Esophagus muscularis mucosa (tissue), 4 donors: ENCODE measurements around the gene CALHM5. TPM values are rescaled to one million over a fixed set of nuclear protein-coding genes. Genes with fewer than 3 reads are reported as not detected.

Experiments used
- DNase-seq: peaks from one replicate; pipeline ENCODE4 v3.0.0-alpha.2; 2017; ENCODE audit errors: extremely low spot score
- H3K27ac ChIP-seq, 4 donors: fragments of 200-600 bp; sonication (generic); replicated peaks in 1 of 4; 1 replicate in 3 of 4; 2 replicates in 1 of 4; pipeline ENCODE4 v1.5.1; 2016 to 2019; ENCODE audit warnings: mild to moderate bottlenecking in 1 of 4
- H3K27me3 ChIP-seq, 4 donors: fragments of 200-600 bp; sonication (generic); one replicate each; pipeline versions ENCODE4 v1.5.1 to v1.6.0; 2016 to 2019
- H3K36me3 ChIP-seq, 4 donors: fragments of 200-600 bp; sonication (generic); one replicate each; pipeline ENCODE4 v1.5.1; 2016 to 2019
- H3K4me1 ChIP-seq, 4 donors: fragments of 200-600 bp; sonication (generic); one replicate each; pipeline ENCODE4 v1.5.1; 2016 to 2019
- H3K4me3 ChIP-seq, 4 donors: fragments of 200-600 bp; sonication (generic); 1 replicate in 2 of 4; 2 replicates in 2 of 4; pipeline ENCODE4 v1.5.1; 2016 to 2019; ENCODE audit warnings: mild to moderate bottlenecking in 4 of 4, moderate library complexity in 1 of 4
- H3K9me3 ChIP-seq, 4 donors: fragments of 200-600 bp; sonication (generic); 1 replicate in 3 of 4; 2 replicates in 1 of 4; pipeline ENCODE4 v1.5.1; 2016 to 2019
- CTCF ChIP-seq, 3 experiments: fragments of 200-600 bp in 2 of 3; fragments of 450-650 bp in 1 of 3; sonication (generic) in 2 of 3; IDR thresholded peaks; one replicate each; pipeline ENCODE4 v1.5.1; 2017 to 2019; ENCODE audit warnings: antibody characterized with exemption in 3 of 3, mild to moderate bottlenecking in 2 of 3, moderate library complexity in 1 of 3
- EP300 ChIP-seq: sonication (generic); formaldehyde crosslinking; IDR thresholded peaks from one replicate; pipeline ENCODE4 v1.6.1; 2017; ENCODE audit warnings: antibody characterized with exemption
- POLR2A ChIP-seq: fragments of 450-650 bp; IDR thresholded peaks from one replicate; pipeline ENCODE4 v1.6.1; 2017; ENCODE audit warnings: antibody characterized with exemption, moderate library complexity, mild to moderate bottlenecking, low read depth
- POLR2AphosphoS5 ChIP-seq, 2 donors: sonication (generic); formaldehyde crosslinking; IDR thresholded peaks; one replicate each; pipeline ENCODE4 v1.6.1; 2017; ENCODE audit warnings: antibody characterized with exemption in 2 of 2
- WGBS: methylation state at CpG from one replicate; pipeline ENCODE4 v1.1.5; 2018; 5-methylcytosine and 5-hydroxymethylcytosine counted together
- intact Hi-C: fragments of 100-400 bp; cut with DNase I; formaldehyde crosslinking; loops from one replicate; pipeline ENCODE4 v1.15.1; 2023
- total RNA-seq, 4 donors: library from RNA; depleted of rRNA; stranded (reverse); fragments of >200 nt; gene quantifications; one replicate each; pipeline versions ENCODE4 v1.1.0 to v1.2.1, GENCODE V29; 2016

CALHM5 gene
- total RNA-seq, 4 donors from 2014 or later: 2.0 to 4.2 (median 3.3) TPM

- WGBS: 86% methylated on average over 12 of the region's 12 CpGs
- intact Hi-C loops: loop anchor here (1.0 kb wide), 1 partner anchor 245 kb away; no protein-coding TSS in a partner anchor
- no peak for DNase-seq
Measured at GRCh38 chr6:116531675-116532570, 20.5 kb downstream of the CALHM5 start.

DNA sequence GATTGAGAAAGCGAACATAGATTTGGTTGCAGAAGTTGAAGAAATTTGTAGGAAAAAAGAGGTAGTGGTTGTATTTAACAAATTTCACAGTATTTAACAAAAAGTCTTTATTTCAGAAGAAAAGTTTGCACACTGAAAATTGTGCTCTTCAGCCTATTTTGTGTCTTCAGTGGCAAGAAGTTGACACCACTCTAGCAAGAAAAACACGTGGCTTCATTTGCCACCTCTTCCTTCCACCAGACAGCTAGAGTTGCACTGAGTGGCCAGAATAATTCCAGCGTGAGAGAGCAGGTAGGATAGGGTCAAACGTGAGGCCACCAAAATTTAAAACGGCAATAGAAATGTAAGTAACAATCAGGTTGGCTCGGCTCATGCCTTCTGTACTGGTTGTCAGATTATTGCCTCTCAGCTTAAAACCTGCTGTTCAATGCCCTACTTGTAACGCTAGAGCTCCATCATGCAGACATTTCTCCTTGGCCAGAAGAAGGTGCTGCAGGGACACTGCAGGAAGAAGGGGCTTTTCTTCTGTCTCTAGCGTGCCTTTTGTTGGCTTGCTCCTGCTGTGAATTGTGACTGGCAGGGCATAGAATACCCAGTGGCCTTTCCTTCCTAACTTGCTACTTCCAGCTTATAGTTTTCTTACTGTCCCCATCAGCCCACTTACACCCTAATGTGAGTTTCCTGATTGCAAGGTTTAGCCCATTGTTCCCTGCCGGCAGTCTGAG lies 22.0 kb downstream of the CALHM5 start:
- H3K9me3 ChIP-seq: no peaks in the 10 kb centered on the region

More at GRCh38 chr6:116531675-116532570, 20.5 kb downstream of the CALHM5 start:
- Histone ChIP-seq H3K27ac (no peak overlapping the region), H3K36me3 (no peaks in the 10 kb centered on the region), H3K4me3 (no peak overlapping the region), H3K4me1 (no peaks in the 10 kb centered on the region), H3K27me3 (peaks cover 0 to 7% (median 0%) of the 10 kb centered on the region in 4 donors), H3K9me3 (no peaks in the 10 kb centered on the region)
- no peak for TF ChIP-seq POLR2AphosphoS5 (IDR thresholded peaks at IDR 0.05)
- TF ChIP-seq CTCF (IDR thresholded peaks at IDR 0.05): peak; percentile 77 to 81 (median 81)

DNA sequence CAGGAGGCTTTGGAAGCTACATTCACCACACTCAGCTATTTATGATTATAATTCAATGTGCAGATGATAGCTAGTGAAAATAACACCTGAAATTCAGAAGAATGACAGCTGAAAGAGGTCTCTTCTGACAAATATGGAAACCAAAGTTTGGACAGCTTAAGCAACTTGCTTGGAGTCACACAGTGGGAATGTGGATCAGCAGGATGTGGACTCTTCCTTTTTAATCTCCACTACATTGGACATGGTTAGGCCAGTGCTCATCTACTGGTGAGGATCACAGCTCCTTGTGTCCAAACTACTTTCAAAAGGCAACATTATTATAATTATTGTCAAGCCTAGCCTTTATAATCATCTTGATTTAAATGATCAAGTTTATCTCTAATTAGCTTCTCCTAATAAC lies 23.7 kb downstream of the CALHM5 start:
- DNase-seq: no peak
- H3K9me3 ChIP-seq: no peaks in the 10 kb centered on the region
- no peak for TF ChIP-seq CTCF (IDR thresholded peaks at IDR 0.05)
- no peak for TF ChIP-seq POLR2AphosphoS5 (IDR thresholded peaks at IDR 0.05)
- TF ChIP-seq POLR2A: no peak
- TF ChIP-seq EP300: no peak
- intact Hi-C loops: loop anchor here (5.0 kb wide), 1 partner anchor 263 kb away; no protein-coding TSS in a partner anchor
- H3K4me3 ChIP-seq: no peak overlapping the region
- no peaks in the 10 kb centered on the region for H3K4me1 ChIP-seq
- H3K36me3 ChIP-seq: no peaks in the 10 kb centered on the region
- peaks cover 0 to 4% (median 0%) of the 10 kb centered on the region in 4 donors for H3K27me3 ChIP-seq
- H3K27ac ChIP-seq: no peak overlapping the region

More for the DNA sequence above, 22.0 kb downstream of the CALHM5 start:
- intact Hi-C loops: no loop called here
- Histone ChIP-seq H3K27ac (no peak overlapping the region), H3K36me3 (no peaks in the 10 kb centered on the region), H3K4me3 (no peak overlapping the region), H3K27me3 (peaks cover 0 to 4% (median 0%) of the 10 kb centered on the region in 4 donors), H3K4me1 (no peaks in the 10 kb centered on the region)
- TF ChIP-seq POLR2AphosphoS5 (IDR thresholded peaks at IDR 0.05): no peak
- TF ChIP-seq EP300: no peak
- TF ChIP-seq POLR2A: no peak
- no peak for DNase-seq
- 64% methylated on average over 9 of the region's 9 CpGs for WGBS

GRCh38 chr6:116536216-116536621 lies 24.8 kb downstream of the CALHM5 start:
- Histone ChIP-seq H3K4me1 (no peaks in the 10 kb centered on the region), H3K27me3 (peaks cover 0 to 8% (median 0%) of the 10 kb centered on the region in 4 donors), H3K9me3 (no peaks in the 10 kb centered on the region), H3K36me3 (no peaks in the 10 kb centered on the region), H3K27ac (no peak overlapping the region), H3K4me3 (no peak overlapping the region)
- WGBS: 11% methylated on average over 4 of the region's 4 CpGs
- intact Hi-C loops: loop anchor here (2.0 to 5.0 kb wide), 2 partner anchors 25 to 264 kb away; no protein-coding TSS in a partner anchor
- DNase-seq: no peak
- TF ChIP-seq CTCF (IDR thresholded peaks at IDR 0.05): peak; percentile 59 to 80 (median 69)
- TF ChIP-seq POLR2A: no peak

DNA sequence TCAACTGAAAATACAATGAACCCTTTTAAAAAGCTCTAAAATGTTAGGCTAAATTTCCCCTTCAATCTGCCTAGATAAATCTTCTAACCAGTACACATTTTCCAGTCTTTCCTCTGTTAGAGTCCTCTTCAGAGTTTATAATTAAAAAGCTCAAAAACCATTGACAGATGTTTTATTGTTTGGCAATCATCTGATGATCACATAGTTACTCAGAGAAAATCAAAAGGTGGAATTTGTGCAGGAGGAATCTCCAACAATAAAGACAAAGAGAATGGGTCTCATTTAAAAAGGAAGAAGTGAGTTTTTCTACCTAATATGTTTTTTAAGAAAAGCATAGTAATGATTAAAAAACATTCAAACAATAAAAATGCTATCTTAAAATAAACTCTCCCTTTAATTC lies 31.0 kb downstream of the CALHM5 start:
- Histone ChIP-seq H3K27me3 (peaks cover 0 to 9% (median 0%) of the 10 kb centered on the region in 4 donors), H3K36me3 (no peaks in the 10 kb centered on the region), H3K9me3 (no peaks in the 10 kb centered on the region), H3K4me1 (no peaks in the 10 kb centered on the region), H3K4me3 (no peak overlapping the region), H3K27ac (no peak overlapping the region)
- TF ChIP-seq POLR2A: no peak
- TF ChIP-seq POLR2AphosphoS5 (IDR thresholded peaks at IDR 0.05): no peak
- TF ChIP-seq EP300: no peak
- no peak for TF ChIP-seq CTCF (IDR thresholded peaks at IDR 0.05)
- intact Hi-C loops: no loop called here
- DNase-seq: no peak
